B cell (primary cell): ENCODE measurements around the gene AFAP1L1.

Experiments
- CTCF ChIP-seq: fragments of 200-600 bp; IDR thresholded peaks from one replicate; pipeline ENCODE4 v1.8.0; 2022; ENCODE audit warnings: antibody characterized with exemption, mild to moderate bottlenecking
- EZH2 ChIP-seq: IDR thresholded peaks from 2 replicates; pipeline ENCODE4 v1.6.1; 2012; ENCODE audit warnings: borderline replicate concordance, low read depth, mild to moderate bottlenecking, moderate library complexity, low read length; ENCODE audit not compliant: insufficient read depth, poor library complexity, severe bottlenecking

DNA sequence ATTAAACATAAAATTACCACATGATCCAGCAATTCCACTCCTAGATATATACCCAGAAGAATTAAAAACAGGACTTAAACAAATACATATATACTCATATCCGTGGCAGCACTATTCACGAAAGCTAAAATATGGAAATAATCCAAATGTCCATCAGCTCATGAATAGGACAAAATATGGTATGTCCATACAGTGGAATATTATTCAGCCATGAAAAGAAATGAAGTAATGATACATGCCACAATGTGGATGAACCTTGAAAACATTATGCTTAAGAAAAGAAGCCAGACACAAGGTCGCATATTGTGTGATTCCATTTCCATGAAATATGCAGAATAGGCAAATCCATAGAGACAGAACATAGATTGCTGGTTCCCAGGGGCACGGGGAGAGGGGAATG is 24.8 kb upstream of the AFAP1L1 start:
- TF ChIP-seq EZH2: no peak
- TF ChIP-seq CTCF: no peak
